ENCODE results near the gene MBNL2. TPM values are rescaled to one million over a fixed set of nuclear protein-coding genes. Genes with fewer than 3 reads are reported as not detected.
A peak's percentile ranks its signal among the peaks of the same experiment; 100 is the strongest.

The MBNL2 gene
- total RNA-seq, 1 donor from 2014 or later, result 16.9 TPM

DNA sequence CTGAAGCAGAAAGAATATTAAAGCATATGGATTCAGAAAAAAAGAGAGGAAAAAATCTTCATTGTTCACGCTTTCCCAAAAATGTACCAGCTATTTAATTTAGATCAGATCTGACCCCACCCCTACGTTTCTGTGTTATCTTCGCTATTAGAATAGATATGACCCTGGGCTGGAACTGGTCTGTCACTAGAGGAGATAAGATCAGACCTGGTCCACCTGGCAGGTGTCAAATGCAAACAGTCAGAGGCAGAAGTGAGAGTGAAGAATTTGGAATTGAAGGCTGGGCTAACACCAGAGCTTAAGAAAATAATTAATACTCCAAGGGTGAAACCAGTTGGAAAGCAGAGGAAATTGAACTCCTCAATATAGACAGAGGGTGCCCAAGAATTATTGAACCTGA is 30.0 kb upstream of the MBNL2 start:
- Mint-ChIP-seq H3K36me3 (ENCODE audit: low read depth) (no peaks in the 10 kb centered on the region), H3K4me1 (peaks cover 32% of the 10 kb centered on the region), H3K9me3 (peaks cover 3% of the 10 kb centered on the region), H3K4me3 (no peak overlapping the region), H3K27ac (ENCODE audit: unreplicated experiment) (no peak overlapping the region), H3K27me3 (ENCODE audit: low read depth) (no peaks in the 10 kb centered on the region)
- TF ChIP-seq, protein P1, sequence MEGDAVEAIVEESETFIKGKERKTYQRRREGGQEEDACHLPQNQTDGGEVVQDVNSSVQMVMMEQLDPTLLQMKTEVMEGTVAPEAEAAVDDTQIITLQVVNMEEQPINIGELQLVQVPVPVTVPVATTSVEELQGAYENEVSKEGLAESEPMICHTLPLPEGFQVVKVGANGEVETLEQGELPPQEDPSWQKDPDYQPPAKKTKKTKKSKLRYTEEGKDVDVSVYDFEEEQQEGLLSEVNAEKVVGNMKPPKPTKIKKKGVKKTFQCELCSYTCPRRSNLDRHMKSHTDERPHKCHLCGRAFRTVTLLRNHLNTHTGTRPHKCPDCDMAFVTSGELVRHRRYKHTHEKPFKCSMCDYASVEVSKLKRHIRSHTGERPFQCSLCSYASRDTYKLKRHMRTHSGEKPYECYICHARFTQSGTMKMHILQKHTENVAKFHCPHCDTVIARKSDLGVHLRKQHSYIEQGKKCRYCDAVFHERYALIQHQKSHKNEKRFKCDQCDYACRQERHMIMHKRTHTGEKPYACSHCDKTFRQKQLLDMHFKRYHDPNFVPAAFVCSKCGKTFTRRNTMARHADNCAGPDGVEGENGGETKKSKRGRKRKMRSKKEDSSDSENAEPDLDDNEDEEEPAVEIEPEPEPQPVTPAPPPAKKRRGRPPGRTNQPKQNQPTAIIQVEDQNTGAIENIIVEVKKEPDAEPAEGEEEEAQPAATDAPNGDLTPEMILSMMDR (conservative IDR thresholded peaks at IDR 0.05), result no peak
- DNase-seq (ENCODE audit: low read depth, low spot score), result no peak

DNA sequence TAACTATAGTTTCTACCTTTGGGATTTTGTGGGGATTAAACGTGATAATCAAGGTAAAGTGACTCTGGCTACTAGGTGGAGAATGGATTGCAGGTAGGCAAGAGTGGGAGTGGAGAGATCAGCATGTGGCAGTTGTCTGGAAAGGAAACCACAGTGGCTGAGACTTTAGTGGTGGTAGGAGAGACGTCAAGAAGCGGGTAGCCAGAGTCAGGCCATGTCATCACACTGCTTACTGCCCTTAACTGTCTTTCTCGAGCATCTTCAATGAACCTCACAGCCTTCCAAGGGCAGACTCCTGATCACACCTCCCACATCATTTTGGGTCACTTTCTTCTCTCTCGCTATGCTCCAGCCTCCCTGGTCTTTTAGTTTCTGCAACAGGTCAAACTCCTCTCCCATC is 28.6 kb upstream of the MBNL2 start:
- Mint-ChIP-seq H3K27me3 (ENCODE audit: low read depth) (no peaks in the 10 kb centered on the region), H3K27ac (ENCODE audit: unreplicated experiment) (peak overlapping the region; percentile 54), H3K9me3 (peaks cover 3% of the 10 kb centered on the region), H3K4me1 (peaks cover 34% of the 10 kb centered on the region), H3K4me3 (no peak overlapping the region), H3K36me3 (ENCODE audit: low read depth) (no peaks in the 10 kb centered on the region)
- no peak for DNase-seq (ENCODE audit: low read depth, low spot score)
- TF ChIP-seq, protein P1 (conservative IDR thresholded peaks at IDR 0.05), result no peak

DNA sequence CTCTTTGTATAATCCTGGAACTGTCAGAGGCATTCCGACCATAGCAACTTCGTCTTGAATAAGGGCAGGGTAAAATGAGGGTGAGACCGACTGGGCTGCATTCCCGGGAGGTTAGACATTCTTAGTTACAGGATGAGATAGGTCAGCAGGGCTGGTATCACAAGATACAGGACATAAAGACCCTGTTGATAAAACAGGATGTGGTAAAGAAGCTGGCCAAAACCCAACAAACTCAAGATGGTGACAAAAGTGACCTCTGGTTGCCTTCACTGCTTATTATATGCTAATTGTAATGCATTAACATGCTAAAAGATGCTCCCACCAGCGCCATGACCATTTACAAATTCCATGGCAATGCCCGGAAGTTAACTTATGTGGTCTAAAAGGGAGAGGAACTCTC is 27.7 kb upstream of the MBNL2 start:
- Mint-ChIP-seq H3K36me3 (ENCODE audit: low read depth) (no peaks in the 10 kb centered on the region), H3K4me1 (peaks cover 34% of the 10 kb centered on the region), H3K9me3 (peaks cover 7% of the 10 kb centered on the region), H3K27me3 (ENCODE audit: low read depth) (no peaks in the 10 kb centered on the region), H3K27ac (ENCODE audit: unreplicated experiment) (no peak overlapping the region), H3K4me3 (no peak overlapping the region)
- TF ChIP-seq, protein P1 (conservative IDR thresholded peaks at IDR 0.05), result no peak
- DNase-seq (ENCODE audit: low read depth, low spot score), result no peak

DNA sequence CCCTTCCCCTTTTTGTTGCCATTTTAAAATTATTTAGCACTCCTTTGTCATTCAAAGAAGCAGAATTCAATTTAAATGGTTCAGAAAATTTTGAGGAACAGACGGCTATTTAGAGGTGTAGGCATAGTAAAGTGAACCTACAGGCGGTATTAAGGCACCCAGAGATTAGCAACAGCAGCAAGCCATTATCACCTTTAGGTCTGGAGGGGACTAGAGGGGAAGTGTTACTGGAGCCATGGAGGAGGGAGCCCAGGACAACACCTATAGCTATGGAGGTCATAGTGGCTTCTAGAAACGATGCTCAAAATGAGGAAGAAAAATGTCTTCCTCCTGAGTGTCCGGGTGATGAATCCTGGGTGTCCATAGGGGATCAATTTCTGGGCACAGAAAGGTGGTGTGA is 25.8 kb upstream of the MBNL2 start:
- Mint-ChIP-seq H3K27ac (ENCODE audit: unreplicated experiment) (no peak overlapping the region), H3K36me3 (ENCODE audit: low read depth) (no peaks in the 10 kb centered on the region), H3K4me3 (no peak overlapping the region), H3K27me3 (ENCODE audit: low read depth) (no peaks in the 10 kb centered on the region), H3K4me1 (peaks cover 34% of the 10 kb centered on the region), H3K9me3 (peaks cover 10% of the 10 kb centered on the region)
- TF ChIP-seq, protein P1 (conservative IDR thresholded peaks at IDR 0.05), result no peak
- DNase-seq (ENCODE audit: low read depth, low spot score), result no peak

DNA sequence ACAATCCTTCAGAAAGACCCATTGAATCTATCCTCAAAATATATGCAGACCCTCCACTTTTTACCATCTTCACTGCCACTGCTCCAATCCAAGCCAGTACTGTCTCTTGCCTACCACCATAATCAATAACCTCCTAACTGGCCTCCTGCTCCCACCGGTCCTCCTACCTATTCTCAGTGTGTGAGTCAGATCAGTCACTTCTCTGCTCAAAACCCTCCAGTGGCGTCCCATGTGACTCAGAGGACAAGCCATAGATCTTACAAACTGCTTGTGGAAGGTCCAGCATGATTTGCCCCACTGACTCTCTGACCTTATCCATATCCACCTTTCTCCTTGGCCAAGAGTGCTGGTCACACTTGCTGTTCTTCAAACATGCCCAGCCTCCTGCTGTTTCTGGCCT is 23.4 kb upstream of the MBNL2 start:
- no peak for DNase-seq (ENCODE audit: low read depth, low spot score)
- no peak overlapping the region for H3K27ac Mint-ChIP-seq (ENCODE audit: unreplicated experiment)
- no peaks in the 10 kb centered on the region for H3K36me3 Mint-ChIP-seq (ENCODE audit: low read depth)
- H3K27me3 Mint-ChIP-seq (ENCODE audit: low read depth), result no peaks in the 10 kb centered on the region
- H3K4me1 Mint-ChIP-seq, result peaks cover 31% of the 10 kb centered on the region
- TF ChIP-seq, protein P1 (conservative IDR thresholded peaks at IDR 0.05), result no peak
- H3K9me3 Mint-ChIP-seq, result peaks cover 23% of the 10 kb centered on the region
- no peak overlapping the region for H3K4me3 Mint-ChIP-seq

DNA sequence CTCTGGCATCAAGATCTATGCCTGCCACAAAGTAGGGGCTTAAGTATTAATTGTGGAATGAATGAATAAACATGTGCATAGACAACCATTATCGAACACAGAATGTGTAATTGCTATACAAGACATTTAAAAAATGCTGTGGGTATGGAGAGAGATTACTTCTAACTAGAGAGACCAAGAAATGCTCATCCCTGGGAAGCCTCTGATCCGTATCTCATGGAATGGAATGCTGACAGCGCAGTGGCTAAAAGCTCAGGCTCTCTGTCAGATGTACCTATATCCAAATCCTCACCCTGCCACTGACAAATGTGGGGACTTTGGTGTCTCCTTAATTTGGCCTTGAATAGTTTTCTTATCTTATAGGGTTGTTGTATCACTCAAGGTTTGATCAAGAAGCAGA is 22.7 kb upstream of the MBNL2 start:
- Mint-ChIP-seq H3K36me3 (ENCODE audit: low read depth) (no peaks in the 10 kb centered on the region), H3K27ac (ENCODE audit: unreplicated experiment) (no peak overlapping the region), H3K27me3 (ENCODE audit: low read depth) (no peaks in the 10 kb centered on the region), H3K4me1 (peaks cover 24% of the 10 kb centered on the region), H3K4me3 (no peak overlapping the region), H3K9me3 (peaks cover 21% of the 10 kb centered on the region)
- TF ChIP-seq, protein P1 (conservative IDR thresholded peaks at IDR 0.05), result no peak
- DNase-seq (ENCODE audit: low read depth, low spot score), result no peak

Measured in neural crest cell (in vitro differentiated cells).